ENCODE results near the gene CHN2. TPM values are rescaled to one million over a fixed set of nuclear protein-coding genes. Genes with fewer than 3 reads are reported as not detected.

CHN2 gene
- total RNA-seq, 1 experiment from 2014 or later = 5.0 TPM

- ChIA-PET POLR2A (no interaction called here), CTCF (interaction anchor here (0.9 to 1.2 kb wide), 2 partner anchors 28 to 76 kb away, joined by 3 to 4 read pairs; no protein-coding TSS in a partner anchor)
- H3K27ac Mint-ChIP-seq = no peak overlapping the region
- DNase-seq (ENCODE audit: low spot score) (no peak), ATAC-seq (no peak)
- H3K36me3 Mint-ChIP-seq = peaks cover 6% of the 10 kb centered on the region
- H3K9me3 Mint-ChIP-seq = peaks cover 21% of the 10 kb centered on the region
- H3K27me3 Mint-ChIP-seq (ENCODE audit: low read depth) = no peaks in the 10 kb centered on the region
- H3K4me3 Mint-ChIP-seq = no peak overlapping the region
- no peak for TF ChIP-seq IRF1 (CRISPR knock-in tag; IDR thresholded peaks at IDR 0.05)
- no peak for TF ChIP-seq E2F1 (CRISPR knock-in tag; IDR thresholded peaks at IDR 0.05)
- TF ChIP-seq MAX (CRISPR knock-in tag; IDR thresholded peaks at IDR 0.05) = no peak
- no peak for TF ChIP-seq STAT6 (CRISPR knock-in tag; conservative IDR thresholded peaks at IDR 0.05; ENCODE audit: low read depth)
- no peak for TF ChIP-seq PRDM15 (CRISPR knock-in tag; IDR thresholded peaks at IDR 0.05)
- TF ChIP-seq AR (CRISPR knock-in tag; IDR thresholded peaks at IDR 0.05) = no peak
- no peak for TF ChIP-seq FOXP4 (CRISPR knock-in tag; IDR thresholded peaks at IDR 0.05)
- TF ChIP-seq NR3C1 (CRISPR knock-in tag; conservative IDR thresholded peaks at IDR 0.05; ENCODE audit: low read depth) = no peak
- no peak for TF ChIP-seq CBFB (CRISPR knock-in tag; IDR thresholded peaks at IDR 0.05; ENCODE audit: low read depth)
- H3K4me1 Mint-ChIP-seq = peaks cover 41% of the 10 kb centered on the region
Measured at GRCh38 chr7:29269935-29270334, 75.4 kb downstream of the CHN2 start.

Measured in WTC11 (cell line).